ENCODE data around the gene F2R. TPM values are rescaled to one million over a fixed set of nuclear protein-coding genes. Genes with fewer than 3 reads are reported as not detected.

F2R gene
- total and polyA plus RNA-seq, 2 of the 8 experiments (the other 6 are each of a cell fraction or from before 2014, with no cell fraction given): 23.8 to 29.1 TPM

DNA sequence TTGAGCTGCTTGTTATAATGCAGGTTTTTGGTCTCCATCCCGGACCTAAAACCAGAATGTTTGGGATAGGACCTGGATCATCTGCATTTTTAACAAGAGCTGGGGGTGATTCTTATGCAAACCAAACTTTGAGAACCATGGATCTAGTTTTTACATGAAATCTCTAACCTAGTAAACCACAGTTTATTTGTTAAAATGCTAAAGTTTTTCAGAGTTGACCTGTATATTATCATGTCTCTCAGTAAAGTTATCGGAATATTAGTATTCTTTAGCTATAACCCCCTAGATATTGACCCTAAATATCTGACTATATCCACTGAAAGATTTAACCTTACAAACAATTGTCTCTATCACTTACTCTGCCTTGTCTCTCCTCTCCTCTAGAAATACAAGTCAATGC lies 28.7 kb downstream of the F2R start (continued):
- TF ChIP-seq, protein P1, sequence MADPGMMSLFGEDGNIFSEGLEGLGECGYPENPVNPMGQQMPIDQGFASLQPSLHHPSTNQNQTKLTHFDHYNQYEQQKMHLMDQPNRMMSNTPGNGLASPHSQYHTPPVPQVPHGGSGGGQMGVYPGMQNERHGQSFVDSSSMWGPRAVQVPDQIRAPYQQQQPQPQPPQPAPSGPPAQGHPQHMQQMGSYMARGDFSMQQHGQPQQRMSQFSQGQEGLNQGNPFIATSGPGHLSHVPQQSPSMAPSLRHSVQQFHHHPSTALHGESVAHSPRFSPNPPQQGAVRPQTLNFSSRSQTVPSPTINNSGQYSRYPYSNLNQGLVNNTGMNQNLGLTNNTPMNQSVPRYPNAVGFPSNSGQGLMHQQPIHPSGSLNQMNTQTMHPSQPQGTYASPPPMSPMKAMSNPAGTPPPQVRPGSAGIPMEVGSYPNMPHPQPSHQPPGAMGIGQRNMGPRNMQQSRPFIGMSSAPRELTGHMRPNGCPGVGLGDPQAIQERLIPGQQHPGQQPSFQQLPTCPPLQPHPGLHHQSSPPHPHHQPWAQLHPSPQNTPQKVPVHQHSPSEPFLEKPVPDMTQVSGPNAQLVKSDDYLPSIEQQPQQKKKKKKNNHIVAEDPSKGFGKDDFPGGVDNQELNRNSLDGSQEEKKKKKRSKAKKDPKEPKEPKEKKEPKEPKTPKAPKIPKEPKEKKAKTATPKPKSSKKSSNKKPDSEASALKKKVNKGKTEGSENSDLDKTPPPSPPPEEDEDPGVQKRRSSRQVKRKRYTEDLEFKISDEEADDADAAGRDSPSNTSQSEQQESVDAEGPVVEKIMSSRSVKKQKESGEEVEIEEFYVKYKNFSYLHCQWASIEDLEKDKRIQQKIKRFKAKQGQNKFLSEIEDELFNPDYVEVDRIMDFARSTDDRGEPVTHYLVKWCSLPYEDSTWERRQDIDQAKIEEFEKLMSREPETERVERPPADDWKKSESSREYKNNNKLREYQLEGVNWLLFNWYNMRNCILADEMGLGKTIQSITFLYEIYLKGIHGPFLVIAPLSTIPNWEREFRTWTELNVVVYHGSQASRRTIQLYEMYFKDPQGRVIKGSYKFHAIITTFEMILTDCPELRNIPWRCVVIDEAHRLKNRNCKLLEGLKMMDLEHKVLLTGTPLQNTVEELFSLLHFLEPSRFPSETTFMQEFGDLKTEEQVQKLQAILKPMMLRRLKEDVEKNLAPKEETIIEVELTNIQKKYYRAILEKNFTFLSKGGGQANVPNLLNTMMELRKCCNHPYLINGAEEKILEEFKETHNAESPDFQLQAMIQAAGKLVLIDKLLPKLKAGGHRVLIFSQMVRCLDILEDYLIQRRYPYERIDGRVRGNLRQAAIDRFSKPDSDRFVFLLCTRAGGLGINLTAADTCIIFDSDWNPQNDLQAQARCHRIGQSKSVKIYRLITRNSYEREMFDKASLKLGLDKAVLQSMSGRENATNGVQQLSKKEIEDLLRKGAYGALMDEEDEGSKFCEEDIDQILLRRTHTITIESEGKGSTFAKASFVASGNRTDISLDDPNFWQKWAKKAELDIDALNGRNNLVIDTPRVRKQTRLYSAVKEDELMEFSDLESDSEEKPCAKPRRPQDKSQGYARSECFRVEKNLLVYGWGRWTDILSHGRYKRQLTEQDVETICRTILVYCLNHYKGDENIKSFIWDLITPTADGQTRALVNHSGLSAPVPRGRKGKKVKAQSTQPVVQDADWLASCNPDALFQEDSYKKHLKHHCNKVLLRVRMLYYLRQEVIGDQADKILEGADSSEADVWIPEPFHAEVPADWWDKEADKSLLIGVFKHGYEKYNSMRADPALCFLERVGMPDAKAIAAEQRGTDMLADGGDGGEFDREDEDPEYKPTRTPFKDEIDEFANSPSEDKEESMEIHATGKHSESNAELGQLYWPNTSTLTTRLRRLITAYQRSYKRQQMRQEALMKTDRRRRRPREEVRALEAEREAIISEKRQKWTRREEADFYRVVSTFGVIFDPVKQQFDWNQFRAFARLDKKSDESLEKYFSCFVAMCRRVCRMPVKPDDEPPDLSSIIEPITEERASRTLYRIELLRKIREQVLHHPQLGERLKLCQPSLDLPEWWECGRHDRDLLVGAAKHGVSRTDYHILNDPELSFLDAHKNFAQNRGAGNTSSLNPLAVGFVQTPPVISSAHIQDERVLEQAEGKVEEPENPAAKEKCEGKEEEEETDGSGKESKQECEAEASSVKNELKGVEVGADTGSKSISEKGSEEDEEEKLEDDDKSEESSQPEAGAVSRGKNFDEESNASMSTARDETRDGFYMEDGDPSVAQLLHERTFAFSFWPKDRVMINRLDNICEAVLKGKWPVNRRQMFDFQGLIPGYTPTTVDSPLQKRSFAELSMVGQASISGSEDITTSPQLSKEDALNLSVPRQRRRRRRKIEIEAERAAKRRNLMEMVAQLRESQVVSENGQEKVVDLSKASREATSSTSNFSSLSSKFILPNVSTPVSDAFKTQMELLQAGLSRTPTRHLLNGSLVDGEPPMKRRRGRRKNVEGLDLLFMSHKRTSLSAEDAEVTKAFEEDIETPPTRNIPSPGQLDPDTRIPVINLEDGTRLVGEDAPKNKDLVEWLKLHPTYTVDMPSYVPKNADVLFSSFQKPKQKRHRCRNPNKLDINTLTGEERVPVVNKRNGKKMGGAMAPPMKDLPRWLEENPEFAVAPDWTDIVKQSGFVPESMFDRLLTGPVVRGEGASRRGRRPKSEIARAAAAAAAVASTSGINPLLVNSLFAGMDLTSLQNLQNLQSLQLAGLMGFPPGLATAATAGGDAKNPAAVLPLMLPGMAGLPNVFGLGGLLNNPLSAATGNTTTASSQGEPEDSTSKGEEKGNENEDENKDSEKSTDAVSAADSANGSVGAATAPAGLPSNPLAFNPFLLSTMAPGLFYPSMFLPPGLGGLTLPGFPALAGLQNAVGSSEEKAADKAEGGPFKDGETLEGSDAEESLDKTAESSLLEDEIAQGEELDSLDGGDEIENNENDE (IDR thresholded peaks at IDR 0.05; ENCODE audit: insufficient replicate concordance, low read length): no peak
- TF ChIP-seq FOSL1 (IDR thresholded peaks at IDR 0.05; ENCODE audit: insufficient read depth, low read depth, low read length) (no peak), BCL11A (IDR thresholded peaks at IDR 0.05; ENCODE audit: low read depth in 2 of 2, low read length in 2 of 2) (no peak), CBX5 (IDR thresholded peaks at IDR 0.05; ENCODE audit: low read depth, low read length) (no peak), NANOG (IDR thresholded peaks at IDR 0.05; ENCODE audit: insufficient read depth, low read depth, low read length, poor library complexity, severe bottlenecking) (no peak)

Measured in H1 (cell line).